AG10803 (cell line): ENCODE measurements around the gene CRABP2.

Source experiments
- DNase-seq: peaks from one replicate; pipeline ENCODE4 v3.0.0; 2010; ENCODE audit warnings: low read depth
- H3K4me3 ChIP-seq: 2 replicates; pipeline ENCODE4 v1.5.1; 2011; ENCODE audit warnings: mild to moderate bottlenecking, low read length, control low read depth
- TF ChIP-seq, protein P1 (sequence below): conservative IDR thresholded peaks from 2 replicates; pipeline ENCODE4 v1.5.1; 2011; ENCODE audit warnings: mild to moderate bottlenecking, low read length, control low read depth, inconsistent platforms

The CRABP2 gene

DNA sequence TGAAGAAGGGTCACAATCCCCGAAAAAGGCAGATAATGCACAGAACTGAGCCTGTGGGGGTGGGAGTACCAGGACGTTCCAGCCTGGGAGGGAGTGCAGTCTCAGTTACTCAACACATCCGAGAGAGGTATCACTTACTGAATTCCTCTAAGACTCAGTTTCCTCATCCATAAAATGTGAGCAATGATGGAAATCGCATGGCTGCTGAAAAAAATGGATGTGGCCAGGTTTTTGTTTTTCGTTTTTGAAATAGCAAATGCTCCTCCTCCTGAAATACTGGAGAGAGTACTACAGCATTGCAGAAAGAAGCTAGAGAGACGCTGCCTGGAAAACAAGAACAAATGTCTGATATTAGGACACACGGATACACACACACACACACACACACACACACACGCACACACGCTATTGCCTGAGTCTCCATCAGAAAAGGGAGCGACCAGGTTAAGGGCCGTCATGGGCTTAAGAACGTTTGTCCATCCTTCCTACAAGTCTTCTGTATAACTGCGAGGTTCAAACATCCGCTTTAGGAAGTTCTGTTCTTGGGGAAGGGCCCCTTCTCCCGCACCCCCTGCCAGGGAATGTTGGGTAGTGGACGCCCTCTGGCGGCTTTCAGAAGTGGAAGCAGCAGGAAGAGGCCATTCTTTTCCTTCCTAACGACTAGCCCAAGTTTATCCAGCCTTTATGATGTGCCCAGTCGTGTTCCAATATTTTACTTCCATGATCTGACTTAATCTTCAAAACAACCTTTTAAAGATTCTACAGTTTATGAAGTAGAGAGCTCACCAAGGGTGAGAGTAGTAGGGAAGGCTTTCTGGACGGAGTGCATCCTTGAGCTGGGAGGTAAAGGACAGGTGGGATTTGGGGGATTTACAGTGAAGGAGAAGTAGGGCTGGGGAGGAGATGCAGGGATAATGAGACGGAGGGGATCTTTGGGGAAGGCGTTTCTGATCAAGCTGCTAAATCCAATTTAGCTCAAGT, 27.5 kb downstream of the CRABP2 start:
- TF ChIP-seq, protein P1, sequence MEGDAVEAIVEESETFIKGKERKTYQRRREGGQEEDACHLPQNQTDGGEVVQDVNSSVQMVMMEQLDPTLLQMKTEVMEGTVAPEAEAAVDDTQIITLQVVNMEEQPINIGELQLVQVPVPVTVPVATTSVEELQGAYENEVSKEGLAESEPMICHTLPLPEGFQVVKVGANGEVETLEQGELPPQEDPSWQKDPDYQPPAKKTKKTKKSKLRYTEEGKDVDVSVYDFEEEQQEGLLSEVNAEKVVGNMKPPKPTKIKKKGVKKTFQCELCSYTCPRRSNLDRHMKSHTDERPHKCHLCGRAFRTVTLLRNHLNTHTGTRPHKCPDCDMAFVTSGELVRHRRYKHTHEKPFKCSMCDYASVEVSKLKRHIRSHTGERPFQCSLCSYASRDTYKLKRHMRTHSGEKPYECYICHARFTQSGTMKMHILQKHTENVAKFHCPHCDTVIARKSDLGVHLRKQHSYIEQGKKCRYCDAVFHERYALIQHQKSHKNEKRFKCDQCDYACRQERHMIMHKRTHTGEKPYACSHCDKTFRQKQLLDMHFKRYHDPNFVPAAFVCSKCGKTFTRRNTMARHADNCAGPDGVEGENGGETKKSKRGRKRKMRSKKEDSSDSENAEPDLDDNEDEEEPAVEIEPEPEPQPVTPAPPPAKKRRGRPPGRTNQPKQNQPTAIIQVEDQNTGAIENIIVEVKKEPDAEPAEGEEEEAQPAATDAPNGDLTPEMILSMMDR = peak; percentile 93
- H3K4me3 ChIP-seq = peak overlapping the region; percentile 33
- DNase-seq = peak; percentile 81

DNA sequence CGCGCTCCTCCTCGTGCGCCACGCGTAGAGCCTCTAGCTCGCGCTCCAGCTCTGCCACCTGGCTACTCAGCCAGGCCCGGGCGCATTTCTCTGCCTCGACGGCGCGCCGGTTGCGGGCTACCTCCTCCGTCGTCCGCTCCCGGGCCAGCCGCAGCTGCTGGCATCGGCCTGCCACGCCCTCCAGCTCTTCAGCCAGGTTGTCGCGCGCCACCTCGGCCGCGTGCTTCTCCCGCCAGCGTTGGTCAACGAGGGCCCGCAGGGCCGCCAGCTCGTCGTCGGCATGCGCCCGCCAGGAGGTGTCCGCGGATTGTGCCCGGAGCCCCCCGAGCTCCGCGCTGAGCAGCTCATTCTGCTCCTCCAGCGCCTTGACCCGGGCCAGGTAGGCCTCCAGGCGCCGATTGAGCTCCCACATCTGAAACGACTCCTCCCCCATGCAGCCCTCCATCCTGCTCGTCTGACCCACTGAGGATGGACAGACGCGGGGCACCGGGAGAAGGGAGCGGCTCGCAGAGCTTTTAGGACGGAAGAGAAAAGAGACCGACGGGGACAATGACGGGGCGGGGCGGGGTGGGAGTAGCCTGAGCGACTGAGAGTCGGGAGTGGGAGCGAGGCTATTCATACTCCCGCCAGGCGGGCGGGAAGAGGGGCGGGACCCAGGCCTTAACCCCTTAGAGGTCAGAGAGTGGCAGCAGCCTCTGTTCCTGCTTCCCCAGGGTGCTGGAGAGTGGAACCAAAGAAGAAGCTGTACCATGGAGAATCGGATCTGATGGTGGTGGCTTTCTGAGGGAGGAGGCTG, 28.4 kb downstream of the CRABP2 start, which contains the start of gene NES:
Gene NES (minus strand): TSS at position 588 of the 796 bp plus-strand sequence. CDS start 143 bp downstream, at position 445.
- DNase-seq = no peak
- TF ChIP-seq, protein P1 = no peak
- peak within 1 kb of the TSS; percentile 41 for H3K4me3 ChIP-seq

DNA sequence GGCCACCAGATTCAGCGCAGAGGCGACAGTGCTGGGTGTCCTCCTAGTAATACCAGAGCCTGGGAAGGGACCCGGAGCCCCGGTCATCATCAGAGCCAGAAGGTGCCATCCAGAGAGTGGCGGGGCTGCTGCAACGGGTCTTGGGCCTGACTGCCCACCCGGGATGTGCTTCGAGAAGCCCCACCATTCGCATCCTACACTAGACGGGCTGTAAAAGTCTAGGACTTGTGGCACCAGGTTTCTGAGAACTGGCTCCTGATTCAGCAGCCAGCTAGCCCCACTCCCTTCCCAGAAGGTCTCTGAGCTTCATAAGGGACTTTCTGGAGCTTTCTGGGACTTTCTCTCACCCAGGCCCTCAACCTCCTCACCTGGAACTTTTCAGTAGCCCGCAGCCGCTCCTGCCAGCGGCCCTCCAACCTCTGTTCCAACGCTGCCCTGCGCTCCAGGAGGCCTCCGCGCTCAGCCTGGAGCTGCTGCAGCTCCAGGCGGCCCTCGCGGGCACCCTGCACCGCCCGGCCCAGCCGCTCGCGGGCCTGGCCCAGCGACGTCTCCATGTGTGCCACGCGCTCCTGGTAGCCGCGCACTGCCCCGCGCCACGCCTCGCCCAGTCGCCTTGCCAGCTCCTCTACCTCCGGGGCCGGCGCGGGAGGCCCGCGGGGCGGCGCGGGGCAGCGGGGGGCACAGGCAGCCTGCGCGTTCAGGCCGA, 29.1 kb downstream of the CRABP2 start:
- no peak for DNase-seq
- H3K4me3 ChIP-seq = peak overlapping the region; percentile 41
- TF ChIP-seq, protein P1 = no peak

DNA sequence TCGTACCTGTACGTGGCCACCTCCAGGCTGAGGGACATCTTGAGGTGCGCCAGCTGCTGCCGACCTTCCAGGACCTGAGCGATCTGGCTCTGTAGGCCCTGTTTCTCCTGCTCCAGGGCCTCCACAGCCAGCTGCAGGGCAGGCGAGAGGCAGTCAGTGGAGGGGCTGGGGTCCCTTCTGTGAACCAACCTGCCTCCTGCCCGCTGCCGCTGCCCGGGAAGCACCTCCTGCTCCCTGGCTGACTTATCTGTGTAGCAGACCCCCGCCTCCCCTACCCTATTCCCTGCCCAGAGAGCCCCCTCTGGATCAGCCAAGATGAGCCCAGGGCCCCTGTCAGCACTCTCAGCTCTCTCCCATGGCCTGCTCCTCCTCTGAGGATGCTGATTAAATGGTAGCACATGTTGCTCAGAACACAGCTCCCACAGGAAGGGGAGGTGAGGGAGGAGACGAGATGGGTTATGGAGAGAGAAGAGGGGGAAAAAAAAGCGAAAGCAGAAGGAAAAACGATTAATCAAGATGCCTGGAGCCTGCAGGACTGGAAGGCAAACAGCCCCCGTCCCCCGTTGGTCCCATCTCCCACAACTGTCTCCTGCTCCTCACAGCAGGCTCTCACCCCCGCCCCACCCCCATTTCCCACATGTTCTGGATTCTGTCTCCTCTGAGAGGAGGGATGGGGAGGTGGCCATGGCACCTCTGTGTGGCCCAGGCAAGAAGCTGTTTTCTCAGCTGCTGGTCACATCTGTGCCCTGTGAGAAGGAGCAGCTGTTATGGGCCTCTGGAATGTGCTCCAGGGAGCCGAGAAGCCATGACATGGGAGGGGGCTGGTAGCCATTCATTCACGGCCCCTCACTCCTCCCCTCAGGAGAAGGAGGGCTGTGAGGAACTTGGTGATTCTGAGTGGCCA, 29.9 kb downstream of the CRABP2 start:
- TF ChIP-seq, protein P1 = no peak
- peak overlapping the region; percentile 41 for H3K4me3 ChIP-seq
- DNase-seq = no peak

DNA sequence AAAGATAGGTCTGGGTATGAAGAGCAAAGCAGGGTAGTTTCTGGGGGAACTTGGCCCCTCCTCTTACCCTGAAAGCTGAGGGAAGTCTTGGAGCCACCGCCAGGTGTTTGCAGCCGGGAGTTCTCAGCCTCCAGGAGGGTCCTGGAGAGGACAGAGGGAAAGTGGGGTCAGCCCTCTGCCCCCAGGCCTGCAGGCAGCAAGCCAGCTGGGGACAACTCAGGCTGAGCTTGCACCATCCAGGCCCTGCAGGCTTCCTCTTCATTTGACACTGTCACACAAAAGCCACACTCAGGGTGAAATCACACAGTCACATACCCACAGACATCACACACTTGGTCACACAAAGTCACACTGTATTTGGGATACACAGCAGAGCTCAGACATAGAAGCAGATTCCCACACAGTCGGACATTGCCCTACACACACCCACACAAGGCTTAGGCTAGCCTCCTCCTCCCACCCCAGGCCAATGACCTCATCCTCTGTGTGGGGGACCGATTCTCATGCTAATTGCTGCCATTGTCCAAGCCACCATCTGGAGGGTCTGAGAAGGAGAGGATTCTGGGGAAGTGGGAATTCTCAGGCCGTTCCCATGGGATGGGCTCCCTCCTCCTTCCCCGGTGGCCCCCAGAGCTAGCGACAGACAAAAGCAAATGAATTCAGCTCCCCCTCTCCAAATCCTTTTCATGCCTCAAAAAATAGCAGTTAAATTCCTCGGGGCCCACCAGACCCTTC, 31.8 kb downstream of the CRABP2 start:
- DNase-seq = no peak
- TF ChIP-seq, protein P1 = no peak
- no peak overlapping the region for H3K4me3 ChIP-seq
